ENCODE measurements around the gene FAM118B.
"Not testable (repeated sequence)": the region's sequence is repeated elsewhere in the genome, so short reads cannot be mapped to it uniquely, and the experiment has no call there.

The FAM118B gene

GRCh38 chr11:126233391-126233790, 21.8 kb downstream of the FAM118B start:
- DNase-seq (ENCODE audit: low read depth) = no peak
- H3K4me3 ChIP-seq (ENCODE audit: low read depth, low read length) = no peak overlapping the region
- TF ChIP-seq POLR2A (IDR thresholded peaks at IDR 0.05; ENCODE audit: extremely low read depth, insufficient read length) (no peak), CTCF (IDR thresholded peaks at IDR 0.05; ENCODE audit: low read depth, low read length) (no peak), MYC (IDR thresholded peaks at IDR 0.05; ENCODE audit: low read depth, low read length) (no peak), MAX (IDR thresholded peaks at IDR 0.05; ENCODE audit: low read depth, low read length) (no peak)

- no peak for DNase-seq (ENCODE audit: low read depth)
- no peak overlapping the region for H3K4me3 ChIP-seq (ENCODE audit: low read depth, low read length)
- TF ChIP-seq MAX (IDR thresholded peaks at IDR 0.05; ENCODE audit: low read depth, low read length) = no peak
- TF ChIP-seq MYC (IDR thresholded peaks at IDR 0.05; ENCODE audit: low read depth, low read length) = no peak
- TF ChIP-seq POLR2A (IDR thresholded peaks at IDR 0.05; ENCODE audit: extremely low read depth, insufficient read length) = no peak
- no peak for TF ChIP-seq CTCF (IDR thresholded peaks at IDR 0.05; ENCODE audit: low read depth, low read length)
Measured at GRCh38 chr11:126246636-126247035, 35.1 kb downstream of the FAM118B start.

GRCh38 chr11:126253265-126253664, 41.7 kb downstream of the FAM118B start:
- no peak overlapping the region for H3K4me3 ChIP-seq (ENCODE audit: low read depth, low read length)
- TF ChIP-seq MYC (IDR thresholded peaks at IDR 0.05; ENCODE audit: low read depth, low read length) = no peak
- no peak for TF ChIP-seq MAX (IDR thresholded peaks at IDR 0.05; ENCODE audit: low read depth, low read length)
- no peak for TF ChIP-seq CTCF (IDR thresholded peaks at IDR 0.05; ENCODE audit: low read depth, low read length)
- no peak for TF ChIP-seq POLR2A (IDR thresholded peaks at IDR 0.05; ENCODE audit: extremely low read depth, insufficient read length)
- DNase-seq (ENCODE audit: low read depth) = no peak

- TF ChIP-seq MAX (IDR thresholded peaks at IDR 0.05; ENCODE audit: low read depth, low read length) = no peak
- TF ChIP-seq POLR2A (IDR thresholded peaks at IDR 0.05; ENCODE audit: extremely low read depth, insufficient read length) = no peak
- no peak for TF ChIP-seq MYC (IDR thresholded peaks at IDR 0.05; ENCODE audit: low read depth, low read length)
- no peak for TF ChIP-seq CTCF (IDR thresholded peaks at IDR 0.05; ENCODE audit: low read depth, low read length)
- DNase-seq (ENCODE audit: low read depth) = no peak
- H3K4me3 ChIP-seq (ENCODE audit: low read depth, low read length) = no peak overlapping the region
Measured at GRCh38 chr11:126254819-126255218, 43.2 kb downstream of the FAM118B start.

GRCh38 chr11:126255507-126255906, 43.9 kb downstream of the FAM118B start:
- not testable (repeated sequence) for DNase-seq (ENCODE audit: low read depth); H3K4me3 ChIP-seq (ENCODE audit: low read depth, low read length)

GRCh38 chr11:126256216-126256615, 44.6 kb downstream of the FAM118B start:
- TF ChIP-seq MAX (IDR thresholded peaks at IDR 0.05; ENCODE audit: low read depth, low read length) = no peak
- TF ChIP-seq POLR2A (IDR thresholded peaks at IDR 0.05; ENCODE audit: extremely low read depth, insufficient read length) = no peak
- TF ChIP-seq CTCF (IDR thresholded peaks at IDR 0.05; ENCODE audit: low read depth, low read length) = no peak
- TF ChIP-seq MYC (IDR thresholded peaks at IDR 0.05; ENCODE audit: low read depth, low read length) = no peak
- no peak for DNase-seq (ENCODE audit: low read depth)
- H3K4me3 ChIP-seq (ENCODE audit: low read depth, low read length) = no peak overlapping the region
